ENCODE measurements around the gene CYP2D6.

GRCh38 chr22:42131562-42131961 lies 952 bp upstream of the CYP2D6 start:
- TF ChIP-seq GATA3 (IDR thresholded peaks at IDR 0.05; ENCODE audit: low read depth, low read length) (no peak), GATA2 (IDR thresholded peaks at IDR 0.05; ENCODE audit: low read depth, low read length) (no peak)
